Nephron progenitor cell (in vitro differentiated cells): ENCODE data around the gene P2RY14.

Experiments used
- DNase-seq: peaks from one replicate; pipeline ENCODE4 v3.0.0; 2021
- H3K27ac Mint-ChIP-seq: 2 replicates; pipeline ENCODE4 v1.8.0; 2021; ENCODE audit warnings: mild to moderate bottlenecking, moderate library complexity, mixed read lengths
- H3K27me3 Mint-ChIP-seq: 2 replicates; pipeline ENCODE4 v1.8.0; 2021; ENCODE audit warnings: mild to moderate bottlenecking, low read depth, mixed read lengths; ENCODE audit not compliant: poor library complexity
- H3K36me3 Mint-ChIP-seq: 2 replicates; pipeline ENCODE4 v1.8.0; 2021; ENCODE audit warnings: low read depth, mixed read lengths
- H3K4me1 Mint-ChIP-seq: 2 replicates; pipeline ENCODE4 v1.8.0; 2021; ENCODE audit warnings: mixed read lengths
- H3K4me3 Mint-ChIP-seq: 2 replicates; pipeline ENCODE4 v1.8.0; 2021; ENCODE audit warnings: mild to moderate bottlenecking, moderate library complexity, mixed read lengths
- H3K9me3 Mint-ChIP-seq: 2 replicates; pipeline ENCODE4 v1.8.0; 2021; ENCODE audit warnings: mild to moderate bottlenecking, moderate library complexity, mixed read lengths
- TF ChIP-seq, protein P1 (sequence below): fragments of 200-600 bp; sonication (generic); IDR thresholded peaks from 2 replicates; pipeline ENCODE4 v1.5.0; 2021; ENCODE audit warnings: antibody characterized with exemption

Gene P2RY14

DNA sequence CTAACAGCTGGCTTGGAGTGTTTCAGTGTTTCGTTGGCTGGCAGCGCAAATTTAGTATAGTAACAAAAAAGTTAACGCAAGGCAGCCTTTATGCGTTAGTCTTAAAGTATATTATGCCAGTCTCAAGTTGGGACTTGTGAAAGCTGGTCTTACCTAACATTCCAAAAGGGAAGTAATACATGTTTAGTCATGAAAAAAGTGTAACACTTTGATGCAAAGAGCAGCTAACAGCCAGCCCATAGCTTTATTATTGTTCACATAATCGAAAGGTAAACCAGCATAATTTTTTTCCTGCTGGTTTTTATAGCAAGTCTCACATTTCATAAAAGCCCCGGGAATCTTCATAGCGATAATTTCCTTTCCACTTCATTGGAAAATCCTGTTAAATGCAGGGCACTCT lies 40.6 kb upstream of the P2RY14 start:
- Mint-ChIP-seq H3K27me3 (peaks cover 3% of the 10 kb centered on the region), H3K4me1 (no peaks in the 10 kb centered on the region), H3K27ac (no peak overlapping the region), H3K4me3 (no peak overlapping the region), H3K9me3 (no peaks in the 10 kb centered on the region), H3K36me3 (peaks cover 14% of the 10 kb centered on the region)
- TF ChIP-seq, protein P1, sequence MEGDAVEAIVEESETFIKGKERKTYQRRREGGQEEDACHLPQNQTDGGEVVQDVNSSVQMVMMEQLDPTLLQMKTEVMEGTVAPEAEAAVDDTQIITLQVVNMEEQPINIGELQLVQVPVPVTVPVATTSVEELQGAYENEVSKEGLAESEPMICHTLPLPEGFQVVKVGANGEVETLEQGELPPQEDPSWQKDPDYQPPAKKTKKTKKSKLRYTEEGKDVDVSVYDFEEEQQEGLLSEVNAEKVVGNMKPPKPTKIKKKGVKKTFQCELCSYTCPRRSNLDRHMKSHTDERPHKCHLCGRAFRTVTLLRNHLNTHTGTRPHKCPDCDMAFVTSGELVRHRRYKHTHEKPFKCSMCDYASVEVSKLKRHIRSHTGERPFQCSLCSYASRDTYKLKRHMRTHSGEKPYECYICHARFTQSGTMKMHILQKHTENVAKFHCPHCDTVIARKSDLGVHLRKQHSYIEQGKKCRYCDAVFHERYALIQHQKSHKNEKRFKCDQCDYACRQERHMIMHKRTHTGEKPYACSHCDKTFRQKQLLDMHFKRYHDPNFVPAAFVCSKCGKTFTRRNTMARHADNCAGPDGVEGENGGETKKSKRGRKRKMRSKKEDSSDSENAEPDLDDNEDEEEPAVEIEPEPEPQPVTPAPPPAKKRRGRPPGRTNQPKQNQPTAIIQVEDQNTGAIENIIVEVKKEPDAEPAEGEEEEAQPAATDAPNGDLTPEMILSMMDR, result no peak
- DNase-seq, result no peak

DNA sequence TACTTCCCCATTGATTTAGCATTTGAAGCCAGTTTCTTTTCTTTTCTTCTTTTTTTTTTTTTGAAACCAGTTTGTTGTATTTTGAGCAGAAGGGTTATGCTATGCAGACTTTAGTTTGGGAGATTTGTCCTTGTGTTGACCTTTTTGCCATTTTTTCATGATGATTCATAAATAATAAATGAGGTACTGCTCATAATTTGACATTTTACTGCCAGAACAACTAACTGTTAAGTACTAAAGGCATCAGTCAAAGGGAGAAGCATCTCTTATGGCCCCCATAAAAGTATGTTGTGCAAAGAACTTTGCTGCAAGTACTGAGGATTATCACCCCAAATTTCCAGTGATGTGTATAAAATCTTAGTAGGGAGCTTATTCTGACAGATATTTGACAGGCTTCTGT lies 40.0 kb upstream of the P2RY14 start:
- no peak for DNase-seq
- Mint-ChIP-seq H3K27me3 (peaks cover 3% of the 10 kb centered on the region), H3K4me1 (no peaks in the 10 kb centered on the region), H3K27ac (no peak overlapping the region), H3K9me3 (no peaks in the 10 kb centered on the region), H3K4me3 (no peak overlapping the region), H3K36me3 (peaks cover 10% of the 10 kb centered on the region)
- TF ChIP-seq, protein P1, result no peak

DNA sequence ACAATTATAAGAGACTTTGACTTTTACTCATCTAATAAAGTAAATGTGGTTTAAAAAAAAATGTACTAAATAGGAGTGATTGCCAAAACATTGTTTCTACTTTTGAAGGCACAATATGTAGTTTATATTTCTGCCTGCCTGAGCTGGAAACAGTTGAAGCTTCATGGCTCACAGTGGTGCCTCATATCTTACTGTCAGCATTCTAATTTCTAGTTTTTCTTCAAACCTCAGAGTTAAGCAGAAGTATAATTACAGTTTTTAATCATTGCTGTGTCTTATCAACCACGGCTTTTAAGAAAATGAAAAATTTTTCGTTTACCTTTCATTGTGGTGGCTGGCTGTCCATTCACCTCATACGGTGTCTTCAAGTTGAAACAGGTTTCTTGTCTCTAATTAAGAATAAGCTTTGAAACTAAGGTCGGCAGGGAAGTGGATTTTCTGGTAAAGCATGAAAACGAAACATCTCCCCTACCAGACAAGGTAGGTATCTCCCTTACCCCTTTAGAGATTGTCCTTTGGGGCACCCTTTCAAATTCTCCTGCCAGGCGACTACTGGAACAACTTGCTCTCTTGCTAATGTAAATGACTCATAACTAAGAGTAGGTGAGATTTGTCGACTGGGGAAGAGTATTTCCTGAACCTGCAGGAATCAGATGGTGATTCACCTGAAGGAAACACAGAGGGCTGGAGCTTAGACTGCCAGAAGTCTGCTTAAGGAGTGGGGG lies 38.1 kb upstream of the P2RY14 start, which contains the start of gene GPR87:
TSS of gene GPR87 (minus strand) at position 554 of the 725 bp plus-strand sequence. CDS start 16,720 bp downstream, outside the sequence.
- H3K36me3 Mint-ChIP-seq, result no peaks in the 10 kb centered on the region
- TF ChIP-seq, protein P1, result no peak
- peak within 1 kb of the TSS; percentile 53 for H3K27ac Mint-ChIP-seq
- no peak within 1 kb of the TSS for H3K4me3 Mint-ChIP-seq
- no peaks in the 10 kb centered on the region for H3K4me1 Mint-ChIP-seq
- no peak for DNase-seq
- H3K27me3 Mint-ChIP-seq, result no peaks in the 10 kb centered on the region
- H3K9me3 Mint-ChIP-seq, result no peaks in the 10 kb centered on the region

DNA sequence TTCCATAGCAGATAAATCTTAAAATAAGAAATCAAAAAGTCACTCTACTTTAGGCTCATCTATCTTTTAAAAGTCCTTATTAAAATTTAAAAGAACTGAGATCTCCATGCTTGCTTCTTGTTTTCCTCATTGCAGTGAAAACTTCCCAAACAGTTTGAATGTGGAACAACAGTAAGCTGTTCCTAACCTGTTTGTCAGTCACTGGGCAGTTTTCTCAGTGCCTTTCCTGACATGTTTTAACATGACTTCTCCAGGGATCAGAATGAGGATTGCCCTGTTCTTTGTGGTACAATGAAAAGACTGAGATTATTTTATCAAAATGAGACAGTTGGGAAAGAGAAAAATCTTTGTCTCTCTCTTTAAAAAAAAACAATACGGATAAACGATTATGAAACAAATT lies 37.5 kb upstream of the P2RY14 start:
- no peak overlapping the region for H3K4me3 Mint-ChIP-seq
- TF ChIP-seq, protein P1, result no peak
- no peak for DNase-seq
- no peaks in the 10 kb centered on the region for H3K4me1 Mint-ChIP-seq
- H3K27me3 Mint-ChIP-seq, result no peaks in the 10 kb centered on the region
- H3K36me3 Mint-ChIP-seq, result no peaks in the 10 kb centered on the region
- H3K27ac Mint-ChIP-seq, result peak overlapping the region; percentile 53
- H3K9me3 Mint-ChIP-seq, result no peaks in the 10 kb centered on the region

DNA sequence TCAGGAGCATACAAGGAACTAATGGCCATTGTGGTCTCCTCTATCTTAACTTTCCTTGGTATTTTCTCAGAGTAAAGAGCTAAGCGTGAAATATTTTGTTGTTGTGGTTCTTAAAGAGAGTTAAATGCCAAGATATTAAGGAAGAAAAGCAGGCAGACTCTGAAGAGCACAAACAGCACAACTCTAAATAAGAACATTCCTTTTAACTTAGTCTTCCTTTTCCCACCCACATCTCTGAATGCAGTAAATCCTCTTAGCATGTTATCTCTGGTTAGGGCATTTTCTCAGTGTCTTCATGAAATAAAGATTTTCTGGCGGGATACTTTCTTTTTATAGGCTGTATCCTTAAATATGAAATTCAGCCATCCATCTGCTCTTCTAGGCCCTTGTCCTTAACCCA lies 36.8 kb upstream of the P2RY14 start:
- Mint-ChIP-seq H3K9me3 (no peaks in the 10 kb centered on the region), H3K27ac (no peak overlapping the region), H3K4me3 (no peak overlapping the region), H3K4me1 (no peaks in the 10 kb centered on the region), H3K36me3 (no peaks in the 10 kb centered on the region), H3K27me3 (no peaks in the 10 kb centered on the region)
- no peak for DNase-seq
- TF ChIP-seq, protein P1, result no peak

DNA sequence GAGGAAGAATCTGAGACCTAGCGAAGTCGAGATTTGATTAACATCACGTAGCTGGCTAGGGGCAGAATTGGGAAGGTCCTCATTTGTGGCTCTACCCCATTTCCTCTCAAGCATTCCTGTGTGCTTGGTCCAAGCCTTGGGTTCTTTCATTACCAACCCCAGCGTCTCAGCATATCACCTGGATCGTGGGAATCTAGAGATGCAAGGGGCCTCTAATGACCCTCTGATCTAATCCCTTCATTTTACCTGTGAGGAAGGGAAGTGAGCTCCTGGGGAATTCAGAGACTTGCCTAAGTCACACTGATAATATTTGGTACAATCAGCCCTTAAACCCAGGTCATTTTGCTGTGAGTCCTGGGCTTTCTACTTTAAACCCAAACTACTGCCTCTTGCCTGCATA lies 36.3 kb upstream of the P2RY14 start:
- DNase-seq, result no peak
- Mint-ChIP-seq H3K4me1 (no peaks in the 10 kb centered on the region), H3K4me3 (no peak overlapping the region), H3K27ac (no peak overlapping the region), H3K27me3 (no peaks in the 10 kb centered on the region), H3K36me3 (no peaks in the 10 kb centered on the region), H3K9me3 (no peaks in the 10 kb centered on the region)
- TF ChIP-seq, protein P1, result no peak
